ENCODE results near the gene GDPD3.

The GDPD3 gene

GRCh38 chr16:30113031-30113710 is at the start of gene GDPD3:
Gene GDPD3 (minus strand): TSS chr16:30113537. CDS start chr16:30113478, 59 bp downstream.
- ChIA-PET CTCF (interaction anchor here (1.0 to 6.6 kb wide), 9 partner anchors 8 to 297 kb away, joined by 3 to 82 read pairs (median 6); no protein-coding TSS in a partner anchor), POLR2A (no interaction called here)
- TF ChIP-seq CTCF (IDR thresholded peaks at IDR 0.05; ENCODE audit: insufficient read depth, low read length, missing control alignments): no peak
- no peak for DNase-seq (ENCODE audit: low read depth, low spot score)
- H3K4me3 ChIP-seq (ENCODE audit: low read depth, low read length): no peak within 1 kb of the TSS

GRCh38 chr16:30157214-30157613 is 43.9 kb upstream of the GDPD3 start:
- POLR2A ChIA-PET: interaction anchor here (0.6 kb wide), 1 partner anchor 477 kb away, joined by 4 read pairs; no protein-coding TSS in a partner anchor
- no peak for TF ChIP-seq CTCF (IDR thresholded peaks at IDR 0.05; ENCODE audit: insufficient read depth, low read length, missing control alignments)
- no peak overlapping the region for H3K4me3 ChIP-seq (ENCODE audit: low read depth, low read length)
- CTCF ChIA-PET: no interaction called here
- DNase-seq (ENCODE audit: low read depth, low spot score): no peak

GRCh38 chr16:30155188-30155587 is 41.9 kb upstream of the GDPD3 start:
- TF ChIP-seq CTCF (IDR thresholded peaks at IDR 0.05; ENCODE audit: insufficient read depth, low read length, missing control alignments): no peak
- no peak for DNase-seq (ENCODE audit: low read depth, low spot score)
- ChIA-PET POLR2A (no interaction called here), CTCF (interaction anchor here (1.1 kb wide), 1 partner anchor 63 kb away, joined by 3 read pairs; no protein-coding TSS in a partner anchor)
- no peak overlapping the region for H3K4me3 ChIP-seq (ENCODE audit: low read depth, low read length)

- no peak overlapping the region for H3K4me3 ChIP-seq (ENCODE audit: low read depth, low read length)
- no peak for DNase-seq (ENCODE audit: low read depth, low spot score)
- ChIA-PET CTCF (no interaction called here), POLR2A (no interaction called here)
- no peak for TF ChIP-seq CTCF (IDR thresholded peaks at IDR 0.05; ENCODE audit: insufficient read depth, low read length, missing control alignments)
Observed at GRCh38 chr16:30152517-30152916, 39.2 kb upstream of the GDPD3 start.

GRCh38 chr16:30151091-30151490 is 37.8 kb upstream of the GDPD3 start:
- no peak overlapping the region for H3K4me3 ChIP-seq (ENCODE audit: low read depth, low read length)
- POLR2A ChIA-PET: no interaction called here
- no peak for DNase-seq (ENCODE audit: low read depth, low spot score)
- TF ChIP-seq CTCF (IDR thresholded peaks at IDR 0.05; ENCODE audit: insufficient read depth, low read length, missing control alignments): no peak
- CTCF ChIA-PET: interaction anchor here (0.7 kb wide), 1 partner anchor 8 kb away, joined by 4 read pairs; no protein-coding TSS in a partner anchor

- ChIA-PET CTCF (no interaction called here), POLR2A (no interaction called here)
- no peak for TF ChIP-seq CTCF (IDR thresholded peaks at IDR 0.05; ENCODE audit: insufficient read depth, low read length, missing control alignments)
- no peak for DNase-seq (ENCODE audit: low read depth, low spot score)
- no peak overlapping the region for H3K4me3 ChIP-seq (ENCODE audit: low read depth, low read length)
Observed at GRCh38 chr16:30149250-30149930, 36.1 kb upstream of the GDPD3 start.

Data from AG04449 (cell line).